ENCODE measurements around the gene DIP2A. TPM values are rescaled to one million over a fixed set of nuclear protein-coding genes. Genes with fewer than 3 reads are reported as not detected.
"Not testable (repeated sequence)": the region's sequence is repeated elsewhere in the genome, so short reads cannot be mapped to it uniquely, and the experiment has no call there.

DIP2A gene
- total and polyA plus RNA-seq, 2 experiments from 2014 or later = 19.8 to 24.6 TPM

GRCh38 chr21:46459356-46460112 is 843 bp downstream of the DIP2A start:
- H3K9me3 ChIP-seq (ENCODE audit: low read depth) = no peaks in the 10 kb centered on the region
- H2AFZ ChIP-seq = peak overlapping the region; percentile 93
- H3K9me2 ChIP-seq (replicated peaks; ENCODE audit: insufficient read depth) = no peaks in the 10 kb centered on the region
- peak overlapping the region; percentile 83 for H3K27ac ChIP-seq
- no peaks in the 10 kb centered on the region for H3K36me3 ChIP-seq (replicated peaks; ENCODE audit: insufficient read depth, low read depth)
- H3K4me1 ChIP-seq (ENCODE audit: insufficient read depth) = peaks cover 9% of the 10 kb centered on the region
- TF ChIP-seq EZH2 (IDR thresholded peaks at IDR 0.05; ENCODE audit: borderline replicate concordance) (no peak), EZH2phosphoT487 (IDR thresholded peaks at IDR 0.05; ENCODE audit: low read depth, severe bottlenecking, unreplicated experiment) (no peak), CTCF (IDR thresholded peaks at IDR 0.05; ENCODE audit: poor library complexity) (no peak)
- H3K4me3 ChIP-seq = peak overlapping the region; percentile 93
- peak overlapping the region; percentile 98 for H3K4me2 ChIP-seq
- H3K27me3 ChIP-seq = no peaks in the 10 kb centered on the region
- H3K79me2 ChIP-seq = peaks cover 71% of the 10 kb centered on the region
- DNase-seq (ENCODE audit: low spot score) = peak; percentile 50
- WGBS (ENCODE audit: low lambda C conversion rate, missing lambda C conversion rate) = 13% methylated on average over 15 of the region's 41 CpGs
- no peaks in the 10 kb centered on the region for H4K20me1 ChIP-seq (ENCODE audit: insufficient read depth, poor library complexity, severe bottlenecking)

GRCh38 chr21:46461909-46462308 is 3.2 kb downstream of the DIP2A start:
- no peaks in the 10 kb centered on the region for H3K27me3 ChIP-seq
- peaks cover 67% of the 10 kb centered on the region for H3K79me2 ChIP-seq
- no peaks in the 10 kb centered on the region for H3K9me3 ChIP-seq (ENCODE audit: low read depth)
- TF ChIP-seq EZH2 (IDR thresholded peaks at IDR 0.05; ENCODE audit: borderline replicate concordance) = no peak
- TF ChIP-seq EZH2phosphoT487 (IDR thresholded peaks at IDR 0.05; ENCODE audit: low read depth, severe bottlenecking, unreplicated experiment) = no peak
- no peak for TF ChIP-seq CTCF (IDR thresholded peaks at IDR 0.05; ENCODE audit: poor library complexity)
- peaks cover 9% of the 10 kb centered on the region for H3K4me1 ChIP-seq (ENCODE audit: insufficient read depth)
- H3K4me3 ChIP-seq = no peak overlapping the region
- H3K4me2 ChIP-seq = no peak overlapping the region
- no peak overlapping the region for H2AFZ ChIP-seq
- 87% methylated on average over 5 of the region's 5 CpGs for WGBS (ENCODE audit: low lambda C conversion rate, missing lambda C conversion rate)
- no peaks in the 10 kb centered on the region for H3K36me3 ChIP-seq (replicated peaks; ENCODE audit: insufficient read depth, low read depth)
- no peak for DNase-seq (ENCODE audit: low spot score)
- H3K27ac ChIP-seq = no peak overlapping the region
- H3K9me2 ChIP-seq (replicated peaks; ENCODE audit: insufficient read depth) = no peaks in the 10 kb centered on the region
- H4K20me1 ChIP-seq (ENCODE audit: insufficient read depth, poor library complexity, severe bottlenecking) = no peaks in the 10 kb centered on the region

GRCh38 chr21:46465153-46465552 is 6.5 kb downstream of the DIP2A start:
- not testable (repeated sequence) for H3K4me1 ChIP-seq (ENCODE audit: insufficient read depth); H2AFZ ChIP-seq; H3K9me2 ChIP-seq (replicated peaks; ENCODE audit: insufficient read depth); H4K20me1 ChIP-seq (ENCODE audit: insufficient read depth, poor library complexity, severe bottlenecking); H3K9me3 ChIP-seq (ENCODE audit: low read depth); H3K4me3 ChIP-seq; H3K4me2 ChIP-seq; H3K27me3 ChIP-seq; H3K36me3 ChIP-seq (replicated peaks; ENCODE audit: insufficient read depth, low read depth); DNase-seq (ENCODE audit: low spot score); H3K27ac ChIP-seq
- peaks cover 44% of the 10 kb centered on the region for H3K79me2 ChIP-seq
- 98% methylated on average over 6 of the region's 6 CpGs for WGBS (ENCODE audit: low lambda C conversion rate, missing lambda C conversion rate)

GRCh38 chr21:46465651-46466050 is 7.0 kb downstream of the DIP2A start:
- DNase-seq (ENCODE audit: low spot score) = no peak
- Histone ChIP-seq H2AFZ (no peak overlapping the region), H3K4me3 (no peak overlapping the region), H3K27me3 (no peaks in the 10 kb centered on the region), H3K9me3 (ENCODE audit: low read depth) (no peaks in the 10 kb centered on the region), H3K4me1 (ENCODE audit: insufficient read depth) (no peaks in the 10 kb centered on the region), H3K36me3 (replicated peaks; ENCODE audit: insufficient read depth, low read depth) (no peaks in the 10 kb centered on the region), H3K79me2 (peaks cover 39% of the 10 kb centered on the region), H3K9me2 (replicated peaks; ENCODE audit: insufficient read depth) (no peaks in the 10 kb centered on the region), H4K20me1 (ENCODE audit: insufficient read depth, poor library complexity, severe bottlenecking) (no peaks in the 10 kb centered on the region), H3K4me2 (no peak overlapping the region), H3K27ac (no peak overlapping the region)
- TF ChIP-seq EZH2 (IDR thresholded peaks at IDR 0.05; ENCODE audit: borderline replicate concordance) (no peak), CTCF (IDR thresholded peaks at IDR 0.05; ENCODE audit: poor library complexity) (no peak), EZH2phosphoT487 (IDR thresholded peaks at IDR 0.05; ENCODE audit: low read depth, severe bottlenecking, unreplicated experiment) (no peak)
- 95% methylated on average over 3 of the region's 3 CpGs for WGBS (ENCODE audit: low lambda C conversion rate, missing lambda C conversion rate)

Measured in hepatocyte (in vitro differentiated cells).